Fibroblast of skin of back (primary cell): ENCODE results near the gene LRP8. TPM values are rescaled to one million over a fixed set of nuclear protein-coding genes. Genes with fewer than 3 reads are reported as not detected.

Experiments used
- DNase-seq: peaks from one replicate; pipeline ENCODE4 v3.0.0-alpha.2; 2013
- polyA plus RNA-seq, 2 experiments: library from polyadenylated mRNA; unstranded; fragments of 120-200 nt; gene quantifications; one replicate each; pipeline ENCODE4 v1.2.1, GENCODE V29; 2013; ENCODE audit not compliant: insufficient read length in 2 of 2

LRP8 gene
- polyA plus RNA-seq (2013, experiment 1 of 2; ENCODE audit: insufficient read length): 6.3 TPM
- 3.3 TPM for polyA plus RNA-seq (2013, experiment 2 of 2; ENCODE audit: insufficient read length)

DNA sequence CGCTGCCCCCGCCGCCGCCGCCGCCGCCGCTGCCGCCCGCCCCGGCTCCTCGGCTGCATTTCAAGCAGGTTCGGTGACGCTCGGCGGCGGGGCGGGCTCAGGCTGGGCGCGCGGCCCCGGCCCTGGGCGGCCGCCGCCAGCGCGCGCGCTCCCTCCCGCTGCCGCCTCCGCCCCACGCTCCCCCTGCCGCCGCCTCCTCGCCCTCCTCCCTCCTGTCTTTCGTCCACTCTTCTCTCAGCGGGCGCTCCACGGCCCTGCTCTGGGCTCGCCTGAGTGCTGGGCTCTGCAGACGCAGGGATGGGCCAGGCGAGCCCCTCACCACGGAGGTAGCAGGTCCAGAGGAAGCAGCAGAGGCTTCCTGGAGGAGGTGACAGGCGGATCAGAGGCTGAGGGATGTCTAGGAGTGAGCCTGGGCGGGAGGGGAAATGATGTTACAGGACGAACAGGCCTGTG lies at the start of gene LRP8:
Gene LRP8 (minus strand): TSS at position 62 of the 453 bp plus-strand sequence. CDS start 158 bp downstream, outside the sequence.
- DNase-seq: peak; percentile 71

DNA sequence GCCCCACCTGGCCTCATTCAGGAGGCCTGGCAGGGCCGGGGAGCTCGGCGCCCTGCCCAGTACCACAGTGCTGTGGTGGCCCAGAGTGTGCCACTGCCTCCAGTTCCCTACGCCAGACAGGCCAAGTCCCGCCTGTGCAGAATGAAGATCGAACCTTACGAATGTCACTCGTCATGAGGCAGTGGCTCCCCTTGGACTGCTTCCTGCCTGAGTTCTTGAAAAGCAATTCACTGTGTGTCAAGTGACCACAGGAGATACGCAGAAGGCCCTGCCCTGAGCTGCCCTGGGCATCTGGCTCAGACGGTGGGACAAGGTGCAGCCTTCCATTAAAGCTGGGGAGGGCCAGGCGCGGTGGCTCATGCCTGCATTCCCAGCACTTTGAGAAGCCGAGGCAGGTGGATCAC lies 49.6 kb upstream of the LRP8 start:
- DNase-seq: no peak

- no peak for DNase-seq
Observed at GRCh38 chr1:53376742-53377437, 49.0 kb upstream of the LRP8 start.

GRCh38 chr1:53376041-53376461 lies 48.2 kb upstream of the LRP8 start:
- DNase-seq: peak; percentile 11

- DNase-seq: no peak
Observed at GRCh38 chr1:53375440-53375839, 47.6 kb upstream of the LRP8 start.

GRCh38 chr1:53373246-53373645 lies 45.4 kb upstream of the LRP8 start:
- DNase-seq: no peak

GRCh38 chr1:53372501-53372951 lies 44.7 kb upstream of the LRP8 start:
- DNase-seq: no peak

DNA sequence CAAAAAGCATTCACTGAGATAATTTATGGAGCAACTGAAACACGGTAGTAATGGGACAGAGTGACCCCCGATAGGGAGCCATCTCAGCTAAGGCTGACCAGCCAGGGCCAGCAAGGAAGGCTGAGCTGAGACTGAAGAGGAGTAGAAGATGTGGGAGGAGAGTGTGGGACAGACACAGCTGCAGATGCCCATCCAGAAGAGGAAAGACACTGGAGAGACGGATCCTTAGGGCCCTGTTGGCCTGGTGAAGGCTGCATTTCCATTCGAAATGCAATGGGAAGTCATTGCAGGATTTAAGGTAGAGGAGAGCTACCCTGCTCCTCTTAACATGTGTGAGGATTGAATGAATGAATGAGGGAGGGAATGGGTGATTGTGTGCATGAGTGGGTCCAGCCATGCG lies 44.0 kb upstream of the LRP8 start:
- DNase-seq: no peak

DNA sequence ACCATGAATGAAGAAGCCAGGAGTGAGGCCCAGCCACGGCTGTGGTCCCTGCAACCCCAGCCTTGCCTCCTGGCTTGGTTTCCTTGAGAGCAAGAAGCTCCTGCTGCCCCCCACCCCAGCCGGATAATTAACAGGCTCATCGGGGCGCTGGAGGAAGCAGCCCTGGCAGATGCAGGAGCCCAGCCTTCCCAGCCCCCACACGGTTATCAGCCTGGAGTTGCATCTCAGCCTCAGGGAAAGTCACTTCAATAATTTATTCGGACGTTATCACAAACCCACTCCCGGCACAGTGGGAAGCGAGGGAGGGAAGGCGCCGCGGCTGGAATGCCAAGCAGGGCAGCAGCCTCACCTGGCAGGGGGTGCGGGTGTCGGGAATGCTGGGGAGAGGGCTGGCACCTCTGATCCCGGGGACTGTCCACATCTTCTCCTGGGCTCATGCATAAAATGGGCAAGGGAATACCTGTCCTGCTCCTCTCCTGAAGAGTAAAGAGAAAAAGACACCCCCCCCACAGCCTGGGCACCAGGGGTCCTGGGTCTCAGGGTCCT lies 43.3 kb upstream of the LRP8 start:
- no peak for DNase-seq

GRCh38 chr1:53370369-53370961 lies 42.6 kb upstream of the LRP8 start:
- no peak for DNase-seq

- no peak for DNase-seq
Observed at GRCh38 chr1:53369761-53370160, 41.9 kb upstream of the LRP8 start.

DNA sequence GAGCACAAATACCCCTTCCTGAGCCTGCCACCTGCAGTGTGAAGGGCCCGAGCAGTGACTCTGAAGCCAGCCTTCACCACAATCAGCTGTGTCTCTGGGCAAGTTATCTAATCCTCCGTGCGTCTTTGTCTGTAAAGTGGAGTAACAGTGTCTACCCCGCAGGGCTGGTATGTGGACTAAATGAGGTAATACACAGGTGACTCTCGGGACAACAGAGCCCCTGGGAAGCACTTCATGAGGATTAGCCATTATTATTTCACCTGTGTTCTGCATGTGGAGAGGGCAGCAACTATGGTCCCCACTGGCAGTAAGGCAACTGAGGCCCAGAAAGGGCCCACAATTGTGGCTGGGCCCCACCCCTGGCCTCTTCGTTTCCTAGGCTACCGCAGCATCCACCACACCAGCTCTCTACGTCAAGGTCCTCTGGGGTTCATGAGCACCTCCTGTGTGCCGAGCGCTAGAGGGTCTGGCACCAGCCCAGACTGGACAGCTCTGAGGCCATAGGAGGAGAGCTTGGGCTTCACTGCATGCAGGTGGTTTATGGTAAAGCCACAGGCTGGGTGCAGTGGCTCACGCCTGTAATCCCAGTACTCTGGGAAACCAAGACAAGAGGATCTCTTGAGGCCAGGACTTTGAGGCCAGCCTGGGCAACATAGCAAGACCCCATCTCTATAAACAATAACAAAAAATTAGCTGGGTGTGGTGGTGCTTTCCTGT lies 41.3 kb upstream of the LRP8 start:
- DNase-seq: no peak

DNA sequence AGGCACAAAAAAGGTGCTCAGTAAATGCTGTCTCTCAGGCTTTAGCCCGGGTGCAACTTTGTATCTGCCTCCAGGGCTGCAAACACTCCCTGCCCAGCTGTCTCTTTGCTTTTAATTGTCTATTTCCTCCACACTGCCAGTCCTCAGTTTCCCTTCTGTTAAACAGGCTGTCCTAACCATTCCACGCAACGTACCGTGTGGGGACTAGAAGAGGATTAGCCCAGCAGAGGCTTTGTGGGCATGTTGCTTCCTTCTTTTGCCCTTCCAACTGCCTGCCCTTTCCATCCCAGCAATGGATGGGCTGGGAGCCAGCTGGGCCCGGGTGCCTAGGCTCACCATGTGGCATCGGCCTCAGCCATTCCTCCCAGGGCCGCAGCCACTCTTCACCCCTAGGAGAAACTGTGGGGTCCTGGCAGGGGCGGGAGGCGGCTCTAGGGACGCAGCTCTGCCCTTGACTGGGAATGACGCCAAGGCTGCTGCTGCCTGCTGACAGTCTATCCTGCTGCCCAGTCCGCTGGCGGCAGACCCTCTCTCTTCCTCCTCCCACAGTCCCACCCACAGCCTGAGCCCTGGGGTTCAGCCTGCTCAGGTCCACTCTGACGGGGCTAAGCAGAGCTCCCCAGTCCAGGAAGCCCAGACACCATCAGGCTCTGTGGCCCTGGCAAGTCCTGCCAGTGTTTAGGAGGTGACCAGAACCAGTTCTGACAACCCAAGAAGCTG lies 40.6 kb upstream of the LRP8 start:
- no peak for DNase-seq

- DNase-seq: no peak
Observed at GRCh38 chr1:53367503-53368313, 39.8 kb upstream of the LRP8 start.

- DNase-seq: no peak
Observed at GRCh38 chr1:53366901-53367502, 39.1 kb upstream of the LRP8 start.

DNA sequence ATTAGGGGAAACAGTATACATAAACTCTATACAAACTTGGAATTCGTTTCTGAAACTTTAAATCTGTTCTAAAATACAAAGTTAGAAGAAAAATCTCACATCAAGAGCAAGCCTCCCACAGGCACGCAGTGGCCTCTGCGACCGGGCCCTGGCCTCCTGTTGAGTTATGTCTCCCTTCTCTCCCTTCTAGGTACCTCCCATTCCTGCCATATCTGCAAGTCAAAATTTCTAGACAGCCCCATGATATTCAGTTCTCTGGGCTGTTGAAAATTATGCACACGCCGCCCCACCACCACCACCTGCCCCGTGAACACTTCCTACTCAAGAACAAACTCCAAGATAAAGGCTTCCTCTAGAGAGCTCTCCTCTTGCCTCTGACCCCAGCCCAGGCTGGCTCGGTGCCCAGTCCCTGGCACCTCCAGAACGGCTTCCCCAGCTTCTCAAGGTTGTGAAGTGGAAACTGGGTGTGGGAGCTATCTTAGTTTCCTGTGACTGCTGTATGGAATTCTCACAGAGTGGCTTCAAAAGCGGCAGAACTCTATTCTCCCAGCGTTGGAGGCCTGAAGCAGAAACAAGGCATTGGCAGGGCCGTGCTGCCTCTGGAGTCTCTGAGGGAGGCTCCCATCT lies 37.7 kb upstream of the LRP8 start:
- no peak for DNase-seq

DNA sequence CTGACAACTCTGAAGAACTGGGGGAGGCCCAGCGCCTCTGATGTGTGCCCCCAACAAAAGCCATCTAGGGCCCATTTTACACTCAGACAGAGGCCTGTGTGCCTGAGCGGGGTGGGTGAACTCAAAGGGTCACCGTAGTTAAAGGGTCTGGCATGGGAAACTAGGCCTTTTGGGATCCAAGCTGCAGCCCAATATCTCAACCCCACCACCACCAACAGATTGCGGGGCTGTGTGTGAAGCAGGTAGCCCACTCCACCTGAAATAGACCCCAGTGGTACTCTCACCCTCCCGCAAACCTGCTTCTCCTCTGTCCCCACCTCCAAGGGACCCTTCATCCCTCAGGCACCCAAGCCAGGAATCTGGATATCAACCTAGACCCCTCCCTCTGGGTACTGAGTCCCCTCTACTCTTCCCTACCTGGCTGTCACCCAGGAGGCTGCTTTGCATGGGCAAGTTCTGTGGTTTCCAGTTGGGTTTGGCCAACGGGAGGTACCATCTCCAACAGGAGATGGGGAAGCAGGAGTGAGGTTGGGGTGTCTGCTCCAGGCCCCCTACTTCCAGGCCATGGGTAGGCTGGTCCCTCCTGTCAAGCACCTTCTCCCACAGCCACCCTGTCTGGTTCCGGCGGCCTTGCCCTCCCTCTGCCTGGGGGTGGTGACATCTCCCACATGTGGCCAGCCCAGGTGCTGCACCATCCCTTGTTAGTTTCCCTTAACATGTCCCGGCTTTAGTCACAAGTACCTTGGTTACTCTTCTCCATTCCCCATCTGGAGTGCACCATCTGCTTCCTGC lies 35.2 kb upstream of the LRP8 start:
- DNase-seq: no peak

GRCh38 chr1:53362270-53362669 lies 34.4 kb upstream of the LRP8 start:
- no peak for DNase-seq

GRCh38 chr1:53361541-53361961 lies 33.7 kb upstream of the LRP8 start:
- DNase-seq: no peak

- no peak for DNase-seq
Observed at GRCh38 chr1:53359934-53360276, 32.0 kb upstream of the LRP8 start.
